Type B pancreatic cell (in vitro differentiated cells): ENCODE data around the gene ANXA3. TPM values are rescaled to one million over a fixed set of nuclear protein-coding genes. Genes with fewer than 3 reads are reported as not detected.

Source experiments
- DNase-seq: peaks from one replicate; pipeline ENCODE4 v3.0.0; 2021; ENCODE audit warnings: mixed read lengths; ENCODE audit not compliant: unreplicated experiment; ENCODE audit errors: extremely low spot score
- H3K27ac Mint-ChIP-seq: 2 replicates; pipeline ENCODE4 v1.8.0; 2021; ENCODE audit warnings: mild to moderate bottlenecking, mixed read lengths
- H3K27me3 Mint-ChIP-seq: 2 replicates; pipeline ENCODE4 v1.8.0; 2021; ENCODE audit warnings: mixed read lengths
- H3K36me3 Mint-ChIP-seq: 2 replicates; pipeline ENCODE4 v1.8.0; 2021; ENCODE audit warnings: mixed read lengths
- H3K4me1 Mint-ChIP-seq: one replicate; pipeline ENCODE4 v1.8.0; 2021; ENCODE audit warnings: mixed read lengths; ENCODE audit not compliant: unreplicated experiment
- H3K4me3 Mint-ChIP-seq: 2 replicates; pipeline ENCODE4 v1.8.0; 2021; ENCODE audit warnings: mild to moderate bottlenecking, mixed read lengths
- H3K9me3 Mint-ChIP-seq: 2 replicates; pipeline ENCODE4 v1.8.0; 2021; ENCODE audit warnings: mixed read lengths
- CTCF ChIP-seq: fragments of 200-600 bp; sonication (generic); conservative IDR thresholded peaks from 2 replicates; pipeline ENCODE4 v1.5.0; 2021; ENCODE audit warnings: antibody characterized with exemption, mild to moderate bottlenecking
- total RNA-seq: library from RNA; stranded (reverse); gene quantifications from 2 replicates; pipeline ENCODE4 v1.2.1, GENCODE V29; 2021; ENCODE audit warnings: low replicate concordance

The ANXA3 gene
- total RNA-seq, 1 donor from 2014 or later, result 56.6 TPM

DNA sequence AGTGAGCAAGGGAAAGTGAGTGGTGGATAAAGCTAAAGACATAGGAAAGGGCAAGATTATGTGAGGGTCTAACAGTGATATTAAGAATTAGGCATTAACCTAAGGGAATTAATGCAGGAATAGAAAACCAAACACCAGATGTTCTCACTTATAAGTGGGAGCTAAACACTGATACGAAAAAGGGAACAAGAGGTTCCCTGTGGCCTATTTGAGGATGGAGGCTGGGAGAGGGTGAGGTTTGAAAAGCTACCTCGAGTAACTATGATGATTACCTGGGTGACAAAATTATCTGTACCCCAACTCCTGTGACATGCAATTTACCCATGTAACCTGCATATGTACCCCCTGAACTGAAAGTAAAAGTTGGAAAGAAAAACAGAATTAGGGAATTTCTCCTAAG, 79.0 kb downstream of the ANXA3 start:
- no peak for DNase-seq
- H3K9me3 Mint-ChIP-seq, result no peaks in the 10 kb centered on the region
- H3K27me3 Mint-ChIP-seq, result no peaks in the 10 kb centered on the region
- TF ChIP-seq CTCF, result no peak
- H3K4me3 Mint-ChIP-seq, result peak overlapping the region; percentile 13
- H3K27ac Mint-ChIP-seq, result peak overlapping the region; percentile 75
- peaks cover 23% of the 10 kb centered on the region for H3K4me1 Mint-ChIP-seq
- no peaks in the 10 kb centered on the region for H3K36me3 Mint-ChIP-seq

DNA sequence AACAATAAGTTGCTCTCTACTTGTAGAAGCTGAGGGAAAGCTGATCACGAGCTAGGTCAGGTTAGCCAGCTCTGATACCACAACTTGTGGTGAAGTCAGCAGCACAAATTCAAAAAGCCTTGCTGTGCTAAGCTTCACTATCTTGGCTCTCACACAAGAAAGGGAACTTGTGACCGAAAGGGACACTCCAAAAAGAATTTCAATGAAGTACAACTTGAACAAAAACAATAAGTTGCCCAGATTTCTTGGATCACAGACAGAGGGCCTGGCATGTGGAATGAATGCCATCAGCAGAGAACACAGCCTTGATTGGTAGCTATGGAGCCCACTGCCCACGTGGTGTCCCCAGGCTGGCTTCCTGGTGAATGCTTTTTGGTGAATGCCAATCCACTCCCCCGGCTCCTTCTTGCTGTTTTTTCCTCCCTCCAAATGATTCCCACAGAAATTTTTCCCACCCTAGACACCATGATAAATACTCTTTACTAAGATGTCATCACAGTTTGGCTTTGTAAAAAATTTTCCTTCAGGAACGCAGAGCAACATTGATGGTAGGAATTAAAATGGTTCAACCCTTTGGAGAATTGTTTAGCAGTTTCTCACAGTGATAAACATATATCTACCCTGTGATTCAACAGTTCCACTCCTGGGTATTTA, 82.6 kb downstream of the ANXA3 start:
- no peak for TF ChIP-seq CTCF
- no peak overlapping the region for H3K27ac Mint-ChIP-seq
- DNase-seq, result no peak
- no peaks in the 10 kb centered on the region for H3K9me3 Mint-ChIP-seq
- H3K4me1 Mint-ChIP-seq, result peaks cover 13% of the 10 kb centered on the region
- no peak overlapping the region for H3K4me3 Mint-ChIP-seq
- no peaks in the 10 kb centered on the region for H3K36me3 Mint-ChIP-seq
- no peaks in the 10 kb centered on the region for H3K27me3 Mint-ChIP-seq

DNA sequence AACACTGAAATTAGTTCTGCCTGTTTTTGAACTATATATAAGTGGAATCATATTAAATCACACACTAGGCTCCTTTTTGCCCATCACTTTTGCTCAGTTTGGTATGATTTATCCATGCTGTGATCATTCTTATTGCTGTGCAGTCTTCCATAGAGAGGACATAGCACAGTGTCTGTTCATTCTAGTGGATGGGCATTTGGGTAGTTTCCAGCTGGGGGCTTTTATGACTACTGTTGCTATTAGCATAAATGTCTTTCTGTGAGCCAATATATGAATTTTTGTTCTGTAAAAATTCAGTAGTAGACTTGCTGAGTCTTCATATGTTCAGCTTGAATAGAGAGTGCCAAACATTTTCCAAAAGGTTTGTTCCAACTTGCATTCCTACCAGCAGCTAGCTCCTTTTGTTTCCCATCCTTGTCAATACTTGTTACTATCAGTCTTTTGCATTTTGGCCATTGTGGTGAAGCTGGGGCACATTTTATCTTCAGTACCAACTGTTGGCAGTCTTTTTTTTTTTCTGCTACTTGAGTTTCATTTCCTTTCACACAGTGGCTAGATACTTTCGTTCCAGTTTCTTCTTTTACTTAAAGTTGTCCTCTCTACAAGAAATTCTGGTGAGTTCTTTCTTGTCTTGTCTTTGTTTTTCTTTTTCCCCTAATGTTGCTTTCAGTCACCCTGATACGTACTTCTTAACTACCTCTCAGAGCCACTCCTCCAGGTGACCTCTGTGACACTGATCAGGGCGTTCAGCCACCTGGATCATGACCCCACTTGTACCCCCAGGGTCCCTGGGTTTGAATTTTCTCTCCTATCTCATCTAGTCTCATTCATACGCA, 87.0 kb downstream of the ANXA3 start:
- no peak for TF ChIP-seq CTCF
- no peaks in the 10 kb centered on the region for H3K4me1 Mint-ChIP-seq
- H3K36me3 Mint-ChIP-seq, result no peaks in the 10 kb centered on the region
- no peaks in the 10 kb centered on the region for H3K27me3 Mint-ChIP-seq
- no peaks in the 10 kb centered on the region for H3K9me3 Mint-ChIP-seq
- no peak overlapping the region for H3K4me3 Mint-ChIP-seq
- DNase-seq, result no peak
- H3K27ac Mint-ChIP-seq, result no peak overlapping the region

GRCh38 chr4:78640714-78641113, 89.1 kb downstream of the ANXA3 start:
- Mint-ChIP-seq H3K36me3 (no peaks in the 10 kb centered on the region), H3K27me3 (no peaks in the 10 kb centered on the region)

GRCh38 chr4:78642934-78643333, 91.4 kb downstream of the ANXA3 start:
- Mint-ChIP-seq H3K4me3 (no peak overlapping the region), H3K27me3 (no peaks in the 10 kb centered on the region), H3K27ac (peak overlapping the region; percentile 46), H3K9me3 (no peaks in the 10 kb centered on the region), H3K4me1 (peaks cover 18% of the 10 kb centered on the region), H3K36me3 (no peaks in the 10 kb centered on the region)
- TF ChIP-seq CTCF, result no peak
- DNase-seq, result no peak

More at GRCh38 chr4:78640714-78641113, 89.1 kb downstream of the ANXA3 start:
- H3K9me3 Mint-ChIP-seq, result no peaks in the 10 kb centered on the region
- H3K4me1 Mint-ChIP-seq, result peaks cover 6% of the 10 kb centered on the region
- H3K4me3 Mint-ChIP-seq, result no peak overlapping the region
- no peak for DNase-seq
- TF ChIP-seq CTCF, result no peak
- no peak overlapping the region for H3K27ac Mint-ChIP-seq
